SK-N-MC (cell line): ENCODE measurements around the gene MSTO1.
"Not testable (repeated sequence)": the region's sequence is repeated elsewhere in the genome, so short reads cannot be mapped to it uniquely, and the experiment has no call there.

Experiments
- FOXP2 ChIP-seq: optimal IDR thresholded peaks from 2 replicates; pipeline ENCODE3; 2011; ENCODE audit warnings: mild to moderate bottlenecking, moderate library complexity; ENCODE audit not compliant: insufficient read depth; ENCODE audit errors: extremely low read length, control extremely low read depth
- POLR2AphosphoS5 ChIP-seq: IDR thresholded peaks from 2 replicates; pipeline ENCODE4 v1.6.1; 2012; ENCODE audit warnings: mild to moderate bottlenecking, low read depth, low read length, borderline replicate concordance

GRCh38 chr1:155590516-155591247 lies 19.3 kb upstream of the MSTO1 start:
- TF ChIP-seq POLR2AphosphoS5, FOXP2: not testable (repeated sequence)
